DMS153 treated with DMSO at 0.1 percent for 48 hours (cell line): ENCODE measurements around the gene SRRM4.

Experiments
- DNase-seq: peaks from one replicate; lab custom pipeline; 2025; ENCODE audit not compliant: unreplicated experiment; lab: John Stamatoyannopoulos, UW

The SRRM4 gene

GRCh38 chr12:119157528-119157927 is 176.2 kb downstream of the SRRM4 start:
- no peak for DNase-seq

GRCh38 chr12:119157978-119158377 is 176.6 kb downstream of the SRRM4 start:
- DNase-seq: no peak

- DNase-seq: no peak
These were observed 177.1 kb downstream of the SRRM4 start for GRCh38 chr12:119158402-119158801.

GRCh38 chr12:119159844-119160243 is 178.5 kb downstream of the SRRM4 start:
- DNase-seq: no peak

GRCh38 chr12:119167902-119168301 is 186.6 kb downstream of the SRRM4 start:
- no peak for DNase-seq

- DNase-seq: no peak
These were observed 187.4 kb downstream of the SRRM4 start for GRCh38 chr12:119168721-119169120.

- no peak for DNase-seq
These were observed 187.8 kb downstream of the SRRM4 start for GRCh38 chr12:119169150-119169549.

- no peak for DNase-seq
These were observed 189.9 kb downstream of the SRRM4 start for GRCh38 chr12:119171291-119171690.

- no peak for DNase-seq
These were observed 190.5 kb downstream of the SRRM4 start for GRCh38 chr12:119171691-119172425.

- no peak for DNase-seq
These were observed 193.7 kb downstream of the SRRM4 start for GRCh38 chr12:119175081-119175480.

- DNase-seq: peak; percentile 68
These were observed 195.1 kb downstream of the SRRM4 start for GRCh38 chr12:119176267-119177055.

GRCh38 chr12:119177056-119177325 is 195.7 kb downstream of the SRRM4 start:
- DNase-seq: no peak

- no peak for DNase-seq
These were observed 196.5 kb downstream of the SRRM4 start for GRCh38 chr12:119177724-119178380.

GRCh38 chr12:119178544-119179334 is 197.4 kb downstream of the SRRM4 start, which contains the start of gene HSPB8:
HSPB8 (plus strand) TSS chr12:119178931; CDS start chr12:119179313, 382 bp downstream.
- peak; percentile 47 for DNase-seq

GRCh38 chr12:119179335-119180021 is 198.1 kb downstream of the SRRM4 start:
- DNase-seq: no peak

- DNase-seq: no peak
These were observed 199.2 kb downstream of the SRRM4 start for GRCh38 chr12:119180380-119181040.

- no peak for DNase-seq
These were observed 199.9 kb downstream of the SRRM4 start for GRCh38 chr12:119181202-119181601.

GRCh38 chr12:119181944-119182343 is 200.6 kb downstream of the SRRM4 start:
- no peak for DNase-seq

- no peak for DNase-seq
These were observed 201.6 kb downstream of the SRRM4 start for GRCh38 chr12:119182701-119183493.
